22Rv1 (cell line): ENCODE data around the gene BGLAP.

Experiments
- ZFX ChIP-seq: fragments of 450-650 bp; IDR thresholded peaks from 2 replicates; pipeline ENCODE4 v1.6.1; 2017; ENCODE audit warnings: antibody characterized with exemption, borderline replicate concordance
- TF ChIP-seq, protein P1 (sequence below): fragments of 450-650 bp; IDR thresholded peaks from 2 replicates; pipeline ENCODE4 v1.5.1; 2017; ENCODE audit warnings: mild to moderate bottlenecking

DNA sequence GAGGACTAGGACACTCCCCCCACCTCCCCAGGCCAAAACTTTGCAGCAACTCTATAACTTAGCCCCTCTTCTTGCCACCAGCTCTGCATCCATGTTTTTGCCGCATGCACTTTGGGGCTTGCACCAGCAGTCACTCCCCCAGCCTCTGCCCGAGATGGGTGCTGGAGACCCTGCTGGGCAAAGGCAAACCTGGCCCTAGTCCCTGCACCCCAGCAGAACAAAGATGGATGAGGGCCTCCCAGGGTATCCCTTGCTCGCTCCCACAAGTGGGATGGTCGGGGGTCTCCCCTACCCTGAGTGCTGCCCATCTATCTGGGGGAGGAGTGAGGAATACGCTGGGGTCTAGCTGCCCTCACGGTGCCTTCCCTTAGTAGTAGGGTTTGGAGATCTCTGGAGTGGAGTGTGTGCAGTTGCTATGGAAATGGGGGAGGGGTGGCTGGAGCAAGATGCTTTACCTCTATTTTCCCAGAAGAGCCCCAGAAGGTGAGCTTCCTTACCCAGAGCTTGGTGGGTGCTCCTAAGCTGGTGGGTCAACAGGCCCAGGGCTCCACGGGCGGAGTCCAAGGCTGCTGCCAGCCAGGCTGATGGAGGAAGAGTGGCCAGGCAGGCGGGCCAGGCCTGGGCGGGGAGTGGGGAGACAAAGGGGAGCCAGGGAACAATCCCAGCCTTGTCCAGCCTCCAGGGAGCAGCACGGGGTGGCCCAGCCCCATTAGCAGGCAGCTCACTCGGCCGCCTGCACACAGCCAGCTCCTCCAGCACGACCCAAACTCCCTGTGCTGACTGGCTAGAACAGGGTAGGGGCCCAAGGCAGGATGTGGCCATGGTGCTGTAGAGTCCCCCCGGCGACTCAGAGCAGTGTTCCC, 5.7 kb downstream of the BGLAP start, which contains the start of gene PAQR6:
- TF ChIP-seq, protein P1, sequence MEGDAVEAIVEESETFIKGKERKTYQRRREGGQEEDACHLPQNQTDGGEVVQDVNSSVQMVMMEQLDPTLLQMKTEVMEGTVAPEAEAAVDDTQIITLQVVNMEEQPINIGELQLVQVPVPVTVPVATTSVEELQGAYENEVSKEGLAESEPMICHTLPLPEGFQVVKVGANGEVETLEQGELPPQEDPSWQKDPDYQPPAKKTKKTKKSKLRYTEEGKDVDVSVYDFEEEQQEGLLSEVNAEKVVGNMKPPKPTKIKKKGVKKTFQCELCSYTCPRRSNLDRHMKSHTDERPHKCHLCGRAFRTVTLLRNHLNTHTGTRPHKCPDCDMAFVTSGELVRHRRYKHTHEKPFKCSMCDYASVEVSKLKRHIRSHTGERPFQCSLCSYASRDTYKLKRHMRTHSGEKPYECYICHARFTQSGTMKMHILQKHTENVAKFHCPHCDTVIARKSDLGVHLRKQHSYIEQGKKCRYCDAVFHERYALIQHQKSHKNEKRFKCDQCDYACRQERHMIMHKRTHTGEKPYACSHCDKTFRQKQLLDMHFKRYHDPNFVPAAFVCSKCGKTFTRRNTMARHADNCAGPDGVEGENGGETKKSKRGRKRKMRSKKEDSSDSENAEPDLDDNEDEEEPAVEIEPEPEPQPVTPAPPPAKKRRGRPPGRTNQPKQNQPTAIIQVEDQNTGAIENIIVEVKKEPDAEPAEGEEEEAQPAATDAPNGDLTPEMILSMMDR: no peak
- TF ChIP-seq ZFX: no peak
